ENCODE data around the gene RPL35A. TPM values are rescaled to one million over a fixed set of nuclear protein-coding genes. Genes with fewer than 3 reads are reported as not detected.
"Not testable (repeated sequence)": the region's sequence is repeated elsewhere in the genome, so short reads cannot be mapped to it uniquely, and the experiment has no call there.

Gene RPL35A
- total and polyA plus RNA-seq, 2 donors (not counting 1 experiment from before 2014, with no cell fraction given), result 1,228 to 1,242 TPM

DNA sequence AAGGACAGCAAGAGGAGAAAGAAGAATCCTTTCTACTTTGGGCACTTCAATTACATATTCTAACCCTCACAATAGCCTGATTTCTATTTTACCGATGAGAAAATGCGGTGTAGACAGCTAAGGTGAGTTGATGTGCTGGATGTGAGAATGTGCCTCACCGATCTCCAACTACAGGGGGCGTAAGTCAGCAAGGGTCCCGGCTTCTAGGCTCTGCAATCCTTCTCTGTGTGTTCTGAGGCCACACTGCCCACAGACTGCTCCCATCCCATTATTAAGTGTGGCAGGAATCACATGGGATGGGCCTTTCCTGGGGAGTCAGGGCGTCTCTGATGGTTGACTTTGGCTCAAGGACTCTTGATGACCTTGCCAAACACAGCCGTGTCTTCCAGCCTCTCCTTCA, 23.6 kb upstream of the RPL35A start:
- H3K27ac ChIP-seq (ENCODE audit: low read length in 2 of 2), result no peak overlapping the region
- H3K9me3 ChIP-seq (ENCODE audit: control extremely low read depth in 1 of 3, control insufficient read depth in 2 of 3, insufficient read depth in 1 of 3, low read length in 2 of 3), result no peaks in the 10 kb centered on the region
- H3K79me2 ChIP-seq (ENCODE audit: control insufficient read depth, insufficient read depth, low read length), result no peaks in the 10 kb centered on the region
- H3K36me3 ChIP-seq (replicated peaks in 1 of 2; ENCODE audit: control extremely low read depth in 1 of 2, control insufficient read depth in 1 of 2, extremely low read depth in 1 of 2, insufficient read depth in 2 of 2, low read length in 1 of 2), result peaks cover 0 to 2% of the 10 kb centered on the region in 2 experiments
- intact Hi-C loops (cut with micrococcal nuclease), result no loop called here
- no peaks in the 10 kb centered on the region for H3K4me1 Mint-ChIP-seq
- DNase-seq (no peak), ATAC-seq (ENCODE audit: low read depth) (no peak)
- H3K27ac Mint-ChIP-seq, result no peak overlapping the region
- H3K4me3 Mint-ChIP-seq, result no peak overlapping the region
- H2AFZ ChIP-seq (ENCODE audit: insufficient read depth, low read depth, low read length, poor library complexity, severe bottlenecking), result no peak overlapping the region
- no peaks in the 10 kb centered on the region for H3K9me3 Mint-ChIP-seq (ENCODE audit: insufficient read depth)
- ChIA-PET POLR2A (no interaction called here), CTCF (interaction anchor here (0.6 to 1.0 kb wide), 3 partner anchors 65 to 327 kb away, joined by 3 to 7 read pairs (median 3); no protein-coding TSS in a partner anchor)
- H3K4me1 ChIP-seq (ENCODE audit: control insufficient read depth in 2 of 2, insufficient read depth in 2 of 2, low read length in 2 of 2), result no peaks in the 10 kb centered on the region
- no peak overlapping the region for H3K4me3 ChIP-seq (ENCODE audit: control extremely low read depth in 1 of 5, extremely low read depth in 1 of 5, insufficient read depth in 1 of 5, low read depth in 2 of 5, low read length in 4 of 5)
- TF ChIP-seq EZH2 (IDR thresholded peaks at IDR 0.05; ENCODE audit: borderline replicate concordance, insufficient read depth, low read depth, low read length, poor library complexity, severe bottlenecking), result no peak
- TF ChIP-seq, protein P1, sequence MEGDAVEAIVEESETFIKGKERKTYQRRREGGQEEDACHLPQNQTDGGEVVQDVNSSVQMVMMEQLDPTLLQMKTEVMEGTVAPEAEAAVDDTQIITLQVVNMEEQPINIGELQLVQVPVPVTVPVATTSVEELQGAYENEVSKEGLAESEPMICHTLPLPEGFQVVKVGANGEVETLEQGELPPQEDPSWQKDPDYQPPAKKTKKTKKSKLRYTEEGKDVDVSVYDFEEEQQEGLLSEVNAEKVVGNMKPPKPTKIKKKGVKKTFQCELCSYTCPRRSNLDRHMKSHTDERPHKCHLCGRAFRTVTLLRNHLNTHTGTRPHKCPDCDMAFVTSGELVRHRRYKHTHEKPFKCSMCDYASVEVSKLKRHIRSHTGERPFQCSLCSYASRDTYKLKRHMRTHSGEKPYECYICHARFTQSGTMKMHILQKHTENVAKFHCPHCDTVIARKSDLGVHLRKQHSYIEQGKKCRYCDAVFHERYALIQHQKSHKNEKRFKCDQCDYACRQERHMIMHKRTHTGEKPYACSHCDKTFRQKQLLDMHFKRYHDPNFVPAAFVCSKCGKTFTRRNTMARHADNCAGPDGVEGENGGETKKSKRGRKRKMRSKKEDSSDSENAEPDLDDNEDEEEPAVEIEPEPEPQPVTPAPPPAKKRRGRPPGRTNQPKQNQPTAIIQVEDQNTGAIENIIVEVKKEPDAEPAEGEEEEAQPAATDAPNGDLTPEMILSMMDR (IDR thresholded peaks at IDR 0.05), result no peak
- H3K9ac ChIP-seq (ENCODE audit: low read length), result no peak overlapping the region
- 100% methylated on average over 2 of the region's 7 CpGs for WGBS (ENCODE audit: insufficient coverage)
- H3K27me3 Mint-ChIP-seq, result no peaks in the 10 kb centered on the region
- no peaks in the 10 kb centered on the region for H4K20me1 ChIP-seq (ENCODE audit: control insufficient read depth, insufficient read depth, low read length, poor library complexity, severe bottlenecking)
- no peaks in the 10 kb centered on the region for H3K27me3 ChIP-seq (replicated peaks in 1 of 4; ENCODE audit: control extremely low read depth in 1 of 4, control insufficient read depth in 3 of 4, insufficient read depth in 4 of 4, low read length in 3 of 4)
- H3K4me2 ChIP-seq (replicated peaks; ENCODE audit: low read depth, low read length, poor library complexity, severe bottlenecking), result no peak overlapping the region

DNA sequence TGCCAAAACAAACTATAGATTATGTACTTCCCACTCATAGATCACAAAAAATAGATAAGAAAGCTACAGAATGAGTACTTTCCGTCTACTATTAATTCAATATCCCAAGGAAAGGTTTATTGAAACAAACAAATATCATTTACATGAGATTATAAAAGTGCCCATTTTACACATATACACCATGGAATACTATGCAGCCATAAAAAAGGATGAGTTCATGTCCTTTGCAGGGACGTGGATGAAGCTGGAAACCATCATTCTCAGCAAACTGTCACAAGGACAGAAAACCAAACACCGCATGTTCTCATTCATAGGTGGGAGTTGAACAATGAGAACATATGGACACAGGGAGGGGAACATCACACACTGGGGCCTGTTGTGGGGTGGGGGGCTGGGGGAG, 22.4 kb upstream of the RPL35A start:
- H3K9ac ChIP-seq (ENCODE audit: low read length); H3K36me3 ChIP-seq (replicated peaks in 1 of 2; ENCODE audit: control extremely low read depth in 1 of 2, control insufficient read depth in 1 of 2, extremely low read depth in 1 of 2, insufficient read depth in 2 of 2, low read length in 1 of 2); H3K9me3 Mint-ChIP-seq (ENCODE audit: insufficient read depth); H2AFZ ChIP-seq (ENCODE audit: insufficient read depth, low read depth, low read length, poor library complexity, severe bottlenecking); H3K79me2 ChIP-seq (ENCODE audit: control insufficient read depth, insufficient read depth, low read length); H3K27ac ChIP-seq (ENCODE audit: low read length in 2 of 2); H3K27me3 ChIP-seq (replicated peaks in 1 of 4; ENCODE audit: control extremely low read depth in 1 of 4, control insufficient read depth in 3 of 4, insufficient read depth in 4 of 4, low read length in 3 of 4); H3K4me2 ChIP-seq (replicated peaks; ENCODE audit: low read depth, low read length, poor library complexity, severe bottlenecking); H3K27me3 Mint-ChIP-seq; H3K9me3 ChIP-seq (ENCODE audit: control extremely low read depth in 1 of 3, control insufficient read depth in 2 of 3, insufficient read depth in 1 of 3, low read length in 2 of 3); DNase-seq; H3K4me1 ChIP-seq (ENCODE audit: control insufficient read depth in 2 of 2, insufficient read depth in 2 of 2, low read length in 2 of 2); ATAC-seq (ENCODE audit: low read depth); intact Hi-C loops (cut with micrococcal nuclease); H3K4me3 ChIP-seq (ENCODE audit: control extremely low read depth in 1 of 5, extremely low read depth in 1 of 5, insufficient read depth in 1 of 5, low read depth in 2 of 5, low read length in 4 of 5); H3K27ac Mint-ChIP-seq; POLR2A ChIA-PET; H4K20me1 ChIP-seq (ENCODE audit: control insufficient read depth, insufficient read depth, low read length, poor library complexity, severe bottlenecking); H3K4me1 Mint-ChIP-seq; CTCF ChIA-PET; H3K4me3 Mint-ChIP-seq: not testable (repeated sequence)
- WGBS (ENCODE audit: insufficient coverage), result no CpG with 5 or more reads among the region's 3 CpGs

All from B cell (primary cell).